Neural crest cell (in vitro differentiated cells): ENCODE data around the gene TLE3. TPM values are rescaled to one million over a fixed set of nuclear protein-coding genes. Genes with fewer than 3 reads are reported as not detected.
A peak's percentile ranks its signal among the peaks of the same experiment; 100 is the strongest.

Source experiments
- DNase-seq: peaks from one replicate; pipeline ENCODE4 v3.0.0; 2021; ENCODE audit warnings: low read depth, mixed read lengths, low spot score
- H3K27ac Mint-ChIP-seq: one replicate; pipeline ENCODE4 v1.8.0; 2021; ENCODE audit warnings: mild to moderate bottlenecking, mixed read lengths; ENCODE audit not compliant: unreplicated experiment
- H3K27me3 Mint-ChIP-seq: 2 replicates; pipeline ENCODE4 v1.8.0; 2021; ENCODE audit warnings: low read depth, mild to moderate bottlenecking, mixed read lengths
- H3K36me3 Mint-ChIP-seq: 2 replicates; pipeline ENCODE4 v1.8.0; 2021; ENCODE audit warnings: low read depth, mild to moderate bottlenecking, mixed read lengths
- H3K4me1 Mint-ChIP-seq: 2 replicates; pipeline ENCODE4 v1.8.0; 2021; ENCODE audit warnings: mixed read lengths
- H3K4me3 Mint-ChIP-seq: one replicate; pipeline ENCODE4 v1.8.0; 2021; ENCODE audit warnings: mild to moderate bottlenecking, mixed read lengths
- H3K9me3 Mint-ChIP-seq: 2 replicates; pipeline ENCODE4 v1.8.0; 2021; ENCODE audit warnings: mixed read lengths
- total RNA-seq: library from RNA; stranded (reverse); gene quantifications from 2 replicates; pipeline ENCODE4 v1.2.1, GENCODE V29; 2021
- TF ChIP-seq, protein P1 (sequence below): fragments of 200-600 bp; sonication (generic); conservative IDR thresholded peaks from 2 replicates; pipeline ENCODE4 v1.5.0; 2021; ENCODE audit warnings: antibody characterized with exemption, mild to moderate bottlenecking

Gene TLE3
- total RNA-seq, 1 donor from 2014 or later = 89.9 TPM

DNA sequence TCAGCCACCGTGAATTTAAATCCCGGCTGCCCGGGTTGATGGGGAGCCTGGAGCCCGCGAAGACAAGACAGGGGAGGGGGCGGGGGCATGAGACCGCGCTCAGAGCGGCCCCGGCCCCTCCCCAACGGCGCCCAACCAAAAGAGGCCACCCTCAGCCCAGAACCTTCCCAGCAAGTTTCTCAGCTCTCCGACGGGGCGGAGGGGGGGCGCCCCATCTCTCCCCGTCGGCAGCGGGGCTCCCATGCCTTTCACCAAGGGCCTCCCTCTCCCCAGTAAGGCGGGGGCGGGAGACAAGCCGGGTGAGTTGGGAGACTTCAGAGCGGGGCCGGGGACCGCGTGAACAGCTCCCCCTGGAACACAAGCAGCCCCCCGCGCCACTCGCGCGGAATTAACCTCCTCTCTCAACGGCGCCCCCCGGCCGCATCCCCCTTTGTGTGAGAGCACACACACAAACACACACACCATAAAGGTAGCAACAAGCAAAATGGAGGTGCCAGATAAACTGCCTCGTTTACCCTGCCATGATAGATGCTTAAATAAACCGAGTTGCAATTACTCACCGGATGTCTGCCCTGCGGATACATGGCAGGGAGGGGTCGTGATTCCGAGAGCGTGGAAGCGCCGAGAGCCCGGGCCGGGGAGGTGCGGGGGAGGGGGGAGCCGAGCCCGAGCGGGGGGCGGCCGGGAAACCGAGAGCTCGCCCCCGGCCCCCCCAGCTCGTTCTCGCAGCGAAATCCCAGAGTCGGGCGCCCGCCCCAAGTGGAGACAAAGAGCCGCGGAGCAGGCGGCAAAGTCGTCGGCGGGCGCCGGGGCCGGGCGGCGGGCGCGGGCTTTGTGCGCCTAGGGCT is 1.3 kb downstream of the TLE3 start:
- Mint-ChIP-seq H3K36me3 (peaks cover 2% of the 10 kb centered on the region), H3K27me3 (peaks cover 44% of the 10 kb centered on the region), H3K4me1 (peaks cover 69% of the 10 kb centered on the region), H3K27ac (peak overlapping the region; percentile 99), H3K9me3 (no peaks in the 10 kb centered on the region), H3K4me3 (peak overlapping the region; percentile 100)
- DNase-seq = peak; percentile 60
- TF ChIP-seq, protein P1, sequence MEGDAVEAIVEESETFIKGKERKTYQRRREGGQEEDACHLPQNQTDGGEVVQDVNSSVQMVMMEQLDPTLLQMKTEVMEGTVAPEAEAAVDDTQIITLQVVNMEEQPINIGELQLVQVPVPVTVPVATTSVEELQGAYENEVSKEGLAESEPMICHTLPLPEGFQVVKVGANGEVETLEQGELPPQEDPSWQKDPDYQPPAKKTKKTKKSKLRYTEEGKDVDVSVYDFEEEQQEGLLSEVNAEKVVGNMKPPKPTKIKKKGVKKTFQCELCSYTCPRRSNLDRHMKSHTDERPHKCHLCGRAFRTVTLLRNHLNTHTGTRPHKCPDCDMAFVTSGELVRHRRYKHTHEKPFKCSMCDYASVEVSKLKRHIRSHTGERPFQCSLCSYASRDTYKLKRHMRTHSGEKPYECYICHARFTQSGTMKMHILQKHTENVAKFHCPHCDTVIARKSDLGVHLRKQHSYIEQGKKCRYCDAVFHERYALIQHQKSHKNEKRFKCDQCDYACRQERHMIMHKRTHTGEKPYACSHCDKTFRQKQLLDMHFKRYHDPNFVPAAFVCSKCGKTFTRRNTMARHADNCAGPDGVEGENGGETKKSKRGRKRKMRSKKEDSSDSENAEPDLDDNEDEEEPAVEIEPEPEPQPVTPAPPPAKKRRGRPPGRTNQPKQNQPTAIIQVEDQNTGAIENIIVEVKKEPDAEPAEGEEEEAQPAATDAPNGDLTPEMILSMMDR = peak; percentile 16

DNA sequence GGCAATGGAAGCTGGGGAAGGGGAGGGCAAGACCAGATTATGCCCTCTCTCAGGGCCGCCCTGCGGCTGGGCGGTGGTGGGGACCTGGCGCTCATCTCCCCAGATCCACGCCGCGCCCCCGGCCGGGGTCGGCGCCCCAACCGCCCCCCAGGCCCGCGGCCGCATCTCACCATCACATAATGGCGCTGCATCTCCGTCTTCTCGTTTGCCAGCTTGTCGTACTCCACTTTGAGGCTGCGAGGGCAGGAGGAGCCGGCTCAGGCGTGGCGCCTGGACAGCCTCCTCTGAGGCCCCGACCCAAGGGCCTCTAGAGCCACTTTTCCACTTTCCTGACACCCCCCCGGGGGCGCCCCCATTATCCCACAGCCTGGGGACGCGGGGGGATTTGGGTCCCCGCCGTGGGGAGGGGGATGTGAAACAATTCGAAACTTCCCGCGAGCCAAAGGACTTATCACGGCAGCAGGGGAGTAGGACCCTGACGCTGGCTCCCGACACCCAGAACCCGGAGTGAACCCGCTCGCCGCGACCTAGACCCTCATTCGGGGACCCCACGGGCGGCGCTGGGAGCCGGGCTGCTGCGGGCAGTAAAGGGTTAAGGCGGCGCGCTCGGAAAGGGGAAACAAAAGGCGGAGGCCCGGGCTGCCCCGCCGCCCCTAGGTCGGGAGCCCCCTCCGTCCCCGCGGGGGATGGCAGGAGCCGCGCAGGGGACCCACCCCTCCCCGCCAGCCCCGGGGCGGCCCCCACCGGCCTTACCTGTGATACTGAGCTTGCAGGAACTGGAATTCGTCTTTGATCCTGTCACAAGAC is 2.1 kb downstream of the TLE3 start:
- TF ChIP-seq, protein P1 = peak; percentile 44
- H3K27ac Mint-ChIP-seq = peak overlapping the region; percentile 31
- H3K36me3 Mint-ChIP-seq = peaks cover 2% of the 10 kb centered on the region
- no peak for DNase-seq
- H3K9me3 Mint-ChIP-seq = no peaks in the 10 kb centered on the region
- peaks cover 69% of the 10 kb centered on the region for H3K4me1 Mint-ChIP-seq
- H3K4me3 Mint-ChIP-seq = peak overlapping the region; percentile 100
- H3K27me3 Mint-ChIP-seq = peaks cover 42% of the 10 kb centered on the region

GRCh38 chr15:70094690-70095311 is 2.9 kb downstream of the TLE3 start:
- Mint-ChIP-seq H3K27ac (no peak overlapping the region), H3K4me1 (peaks cover 69% of the 10 kb centered on the region), H3K4me3 (peak overlapping the region; percentile 100), H3K27me3 (peaks cover 41% of the 10 kb centered on the region), H3K36me3 (peaks cover 4% of the 10 kb centered on the region), H3K9me3 (no peaks in the 10 kb centered on the region)
- no peak for DNase-seq
- TF ChIP-seq, protein P1 = no peak

DNA sequence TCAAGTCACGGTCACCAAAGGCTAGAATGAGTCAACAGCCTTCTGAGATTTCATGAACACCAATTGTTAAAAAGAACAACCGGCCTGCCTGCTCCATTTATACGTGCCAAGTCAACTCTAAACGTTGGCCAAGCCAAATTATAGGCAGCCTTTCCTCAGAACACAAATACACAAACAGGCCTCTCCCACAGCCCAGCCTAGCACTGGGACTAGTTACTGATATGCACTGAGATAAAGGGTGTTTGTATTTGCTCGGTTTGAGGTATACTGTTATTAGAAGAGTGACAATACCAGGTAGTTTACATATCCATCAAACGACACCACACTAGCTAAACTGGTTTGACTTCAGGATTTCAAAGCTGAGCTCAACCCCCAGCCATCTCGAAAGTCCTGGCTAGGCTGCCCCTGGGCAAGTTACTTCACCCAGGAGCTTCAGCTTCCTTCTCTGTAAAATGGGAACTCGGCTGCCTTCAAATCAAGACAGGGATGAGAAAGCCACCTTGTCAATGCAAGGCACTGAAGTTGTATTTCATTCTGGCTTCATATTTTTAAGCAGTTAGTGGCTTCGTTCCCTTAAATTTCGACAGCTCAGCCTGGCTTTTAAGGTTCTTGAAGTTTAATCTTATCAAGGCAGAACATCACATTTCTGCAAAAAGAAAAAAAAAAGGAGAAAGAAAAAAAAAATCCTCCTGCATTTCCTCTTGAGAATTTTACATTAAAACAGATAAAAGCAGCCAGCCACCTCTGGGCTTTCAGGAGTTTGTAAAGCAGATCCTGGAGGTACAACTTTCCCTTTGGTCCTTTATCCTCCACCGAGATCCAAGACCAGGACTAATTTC is 4.0 kb downstream of the TLE3 start:
- Mint-ChIP-seq H3K4me1 (peaks cover 75% of the 10 kb centered on the region), H3K27me3 (peaks cover 43% of the 10 kb centered on the region), H3K27ac (no peak overlapping the region), H3K4me3 (peak overlapping the region; percentile 57), H3K9me3 (no peaks in the 10 kb centered on the region), H3K36me3 (peaks cover 4% of the 10 kb centered on the region)
- TF ChIP-seq, protein P1 = no peak
- no peak for DNase-seq

GRCh38 chr15:70093070-70093469 is 4.6 kb downstream of the TLE3 start:
- Mint-ChIP-seq H3K9me3 (no peaks in the 10 kb centered on the region), H3K27ac (no peak overlapping the region), H3K4me1 (peaks cover 76% of the 10 kb centered on the region), H3K36me3 (peaks cover 4% of the 10 kb centered on the region), H3K4me3 (peak overlapping the region; percentile 57), H3K27me3 (peaks cover 40% of the 10 kb centered on the region)
- TF ChIP-seq, protein P1 = no peak
- no peak for DNase-seq
